HG02938 (cell line): ENCODE measurements around the gene ITGAX.
"Not testable (repeated sequence)": the region's sequence is repeated elsewhere in the genome, so short reads cannot be mapped to it uniquely, and the experiment has no call there.

Experiments
- ATAC-seq: cut with Tn5 transposase; IDR thresholded peaks from one replicate; pipeline ENCODE4 v1.9.1; 2021; ENCODE audit warnings: mild to moderate bottlenecking, moderate library complexity; ENCODE audit not compliant: unreplicated experiment

The ITGAX gene

DNA sequence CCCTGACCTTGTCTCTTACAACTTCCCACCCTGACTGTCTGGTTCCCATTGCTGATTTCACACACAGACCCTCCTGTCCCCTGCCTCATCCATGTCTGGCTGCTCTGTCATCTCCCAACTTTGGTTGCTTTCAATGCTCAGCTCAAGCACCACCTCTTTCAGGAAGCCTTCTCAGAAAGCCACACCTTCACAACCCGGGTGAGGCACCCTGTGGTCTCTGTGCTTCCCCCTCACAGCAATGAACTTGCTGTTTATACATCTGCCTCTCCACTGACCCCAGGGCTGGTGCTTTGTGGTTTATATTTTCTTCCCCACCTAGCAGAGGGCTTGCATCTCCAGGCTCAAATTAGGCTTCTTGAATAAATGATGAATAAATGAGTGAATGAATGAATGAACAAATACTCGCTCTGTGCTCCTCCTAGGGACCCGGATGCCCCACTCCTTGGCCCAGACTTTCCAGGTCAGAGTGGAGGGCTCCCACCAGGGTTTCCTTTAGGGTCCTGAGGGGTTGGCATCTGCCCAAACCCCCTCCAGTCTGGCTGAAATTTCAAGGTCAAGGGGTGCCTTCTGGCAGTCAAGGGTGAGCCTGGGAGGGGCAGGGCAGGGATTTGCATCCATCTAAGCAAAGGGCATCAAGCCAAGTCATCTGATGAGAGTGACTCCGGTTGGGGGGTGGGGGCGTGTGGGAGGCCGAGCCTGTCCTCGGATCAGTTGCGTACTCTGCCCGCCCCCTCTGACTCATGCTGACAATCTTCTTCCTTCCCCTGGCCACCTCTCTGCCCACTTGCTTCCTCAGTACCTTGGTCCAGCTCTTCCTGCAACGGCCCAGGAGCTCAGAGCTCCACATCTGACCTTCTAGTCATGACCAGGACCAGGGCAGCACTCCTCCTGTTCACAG lies at the start of gene ITGAX:
Gene ITGAX (plus strand): TSS at position 783 of the 898 bp plus-strand sequence. CDS start 79 bp downstream, at position 862.
- ATAC-seq = peak; percentile 55

DNA sequence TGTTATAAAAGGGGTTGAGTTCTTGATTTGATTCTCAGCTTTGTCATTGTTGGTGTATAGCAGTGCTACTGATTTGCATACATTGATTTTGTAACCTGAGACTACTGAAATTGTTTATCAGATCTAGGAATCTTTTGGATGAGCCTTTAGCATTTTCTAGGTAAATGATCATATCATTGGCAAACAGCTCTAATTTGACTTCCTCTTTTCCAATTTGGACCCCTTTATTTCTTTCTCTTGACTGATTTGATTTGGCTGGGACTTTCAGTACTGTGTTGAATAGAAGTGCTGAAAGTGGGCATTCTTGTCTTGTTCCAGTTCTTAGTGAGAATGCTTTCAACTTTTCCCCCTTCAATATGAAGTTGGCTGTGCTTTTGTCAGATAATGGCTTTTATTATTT lies 49.8 kb upstream of the ITGAX start:
- ATAC-seq = no peak

DNA sequence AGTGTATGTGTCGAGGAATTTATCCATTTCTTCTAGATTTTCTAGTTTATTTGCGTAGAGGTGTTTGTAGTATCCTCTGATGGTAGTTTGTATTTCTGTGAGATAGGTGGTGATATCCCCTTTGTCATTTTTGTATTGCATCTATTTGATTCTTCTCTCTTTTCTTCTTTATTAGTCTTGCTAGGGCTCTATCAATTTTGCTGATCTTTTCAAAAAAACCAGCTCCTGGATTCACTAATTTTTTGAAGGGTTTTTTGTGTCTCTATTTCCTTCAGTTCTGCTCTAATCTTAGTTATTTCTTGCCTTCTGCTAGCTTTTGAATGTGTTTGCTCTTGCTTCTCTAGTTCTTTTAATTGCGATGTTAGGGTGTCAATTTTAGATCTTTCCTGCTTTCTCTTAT lies 46.6 kb upstream of the ITGAX start:
- not testable (repeated sequence) for ATAC-seq

DNA sequence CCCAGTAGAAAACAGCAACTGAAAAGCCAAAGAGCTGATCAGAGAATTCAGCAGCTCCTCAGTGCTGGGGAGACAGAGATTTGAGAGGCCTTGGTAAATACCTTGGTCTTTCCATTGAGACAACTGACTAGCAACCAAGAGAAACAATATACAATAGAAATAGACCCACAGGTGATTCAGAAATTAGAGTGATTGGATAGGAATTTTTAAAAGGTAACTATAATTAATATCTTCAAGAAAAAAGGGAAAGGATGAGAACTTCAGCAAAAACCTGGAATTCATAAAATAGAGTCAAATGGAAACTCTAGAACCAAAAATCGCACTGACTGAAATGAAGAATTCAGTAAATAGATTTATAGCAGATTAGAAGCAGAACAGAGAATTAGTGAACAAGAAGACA lies 32.5 kb upstream of the ITGAX start:
- ATAC-seq = no peak

DNA sequence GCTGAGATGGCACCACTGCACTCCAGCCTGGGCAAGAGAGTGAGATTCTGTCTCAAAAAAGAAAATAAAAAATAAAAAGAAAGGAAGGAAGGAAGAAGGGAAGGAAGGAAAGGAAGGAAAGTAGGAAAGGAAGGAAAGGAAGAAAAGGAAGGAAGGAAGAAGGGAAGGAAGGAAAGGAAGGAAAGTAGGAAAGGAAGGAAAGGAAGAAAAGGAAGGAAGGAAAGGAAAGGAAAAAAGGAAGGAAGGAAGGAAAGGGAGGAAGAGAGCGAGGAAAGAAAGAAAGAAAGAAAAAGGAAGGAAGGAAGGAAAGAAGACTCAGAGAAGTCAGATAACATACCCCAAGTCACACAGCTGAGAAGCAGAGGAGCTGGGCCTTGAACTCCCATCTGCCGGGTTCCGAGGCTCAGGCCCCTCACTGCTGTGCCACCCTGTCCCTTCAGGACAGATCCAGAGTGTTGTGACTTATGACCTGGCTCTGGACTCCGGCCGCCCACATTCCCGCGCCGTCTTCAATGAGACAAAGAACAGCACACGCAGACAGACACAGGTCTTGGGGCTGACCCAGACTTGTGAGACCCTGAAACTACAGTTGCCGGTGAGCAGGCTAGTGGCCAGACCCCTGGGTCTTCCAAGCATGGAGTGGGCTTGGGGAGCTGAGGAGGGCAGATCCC lies 30.9 kb upstream of the ITGAX start:
- ATAC-seq = no peak

DNA sequence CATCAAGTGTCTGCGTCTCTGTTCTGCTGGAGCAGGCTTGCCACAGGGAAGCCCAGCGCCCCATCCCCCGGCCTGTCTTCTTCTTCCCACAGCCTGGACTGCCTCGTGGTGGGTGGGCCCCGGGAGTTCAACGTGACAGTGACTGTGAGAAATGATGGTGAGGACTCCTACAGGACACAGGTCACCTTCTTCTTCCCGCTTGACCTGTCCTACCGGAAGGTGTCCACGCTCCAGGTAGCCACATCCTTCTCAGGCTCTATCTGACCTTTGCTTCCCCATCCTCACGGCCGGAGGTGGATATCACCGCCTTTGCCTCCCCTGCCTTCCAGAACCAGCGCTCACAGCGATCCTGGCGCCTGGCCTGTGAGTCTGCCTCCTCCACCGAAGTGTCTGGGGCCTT lies 29.8 kb upstream of the ITGAX start:
- no peak for ATAC-seq

DNA sequence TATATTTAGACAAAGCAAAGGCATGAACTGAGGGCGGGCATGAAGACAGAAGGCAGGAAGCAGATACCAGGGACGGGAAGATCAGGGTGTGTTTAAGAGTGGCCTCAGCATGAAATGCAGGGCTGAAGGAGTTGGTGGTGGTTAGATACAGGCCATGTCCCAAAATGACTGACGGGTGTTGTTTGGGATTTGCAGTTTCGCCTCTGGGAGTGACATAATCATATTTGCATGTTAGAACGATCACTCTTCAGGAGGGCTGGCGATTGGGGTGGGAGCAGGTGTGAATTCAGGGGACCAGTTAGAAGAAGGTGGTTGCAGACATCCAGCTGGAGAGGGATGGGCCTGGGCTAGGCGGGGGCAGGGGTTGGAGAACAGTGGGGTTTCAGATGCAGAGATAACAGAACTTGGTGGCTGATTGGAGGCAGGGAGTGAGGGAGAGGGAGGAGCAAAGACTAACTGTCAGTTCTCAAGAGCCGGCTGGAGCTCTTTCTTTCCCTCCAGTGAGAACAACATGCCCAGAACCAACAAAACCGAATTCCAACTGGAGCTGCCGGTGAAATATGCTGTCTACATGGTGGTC lies 27.2 kb upstream of the ITGAX start:
- no peak for ATAC-seq

GRCh38 chr16:31328322-31329052 lies 26.5 kb upstream of the ITGAX start:
- no peak for ATAC-seq

DNA sequence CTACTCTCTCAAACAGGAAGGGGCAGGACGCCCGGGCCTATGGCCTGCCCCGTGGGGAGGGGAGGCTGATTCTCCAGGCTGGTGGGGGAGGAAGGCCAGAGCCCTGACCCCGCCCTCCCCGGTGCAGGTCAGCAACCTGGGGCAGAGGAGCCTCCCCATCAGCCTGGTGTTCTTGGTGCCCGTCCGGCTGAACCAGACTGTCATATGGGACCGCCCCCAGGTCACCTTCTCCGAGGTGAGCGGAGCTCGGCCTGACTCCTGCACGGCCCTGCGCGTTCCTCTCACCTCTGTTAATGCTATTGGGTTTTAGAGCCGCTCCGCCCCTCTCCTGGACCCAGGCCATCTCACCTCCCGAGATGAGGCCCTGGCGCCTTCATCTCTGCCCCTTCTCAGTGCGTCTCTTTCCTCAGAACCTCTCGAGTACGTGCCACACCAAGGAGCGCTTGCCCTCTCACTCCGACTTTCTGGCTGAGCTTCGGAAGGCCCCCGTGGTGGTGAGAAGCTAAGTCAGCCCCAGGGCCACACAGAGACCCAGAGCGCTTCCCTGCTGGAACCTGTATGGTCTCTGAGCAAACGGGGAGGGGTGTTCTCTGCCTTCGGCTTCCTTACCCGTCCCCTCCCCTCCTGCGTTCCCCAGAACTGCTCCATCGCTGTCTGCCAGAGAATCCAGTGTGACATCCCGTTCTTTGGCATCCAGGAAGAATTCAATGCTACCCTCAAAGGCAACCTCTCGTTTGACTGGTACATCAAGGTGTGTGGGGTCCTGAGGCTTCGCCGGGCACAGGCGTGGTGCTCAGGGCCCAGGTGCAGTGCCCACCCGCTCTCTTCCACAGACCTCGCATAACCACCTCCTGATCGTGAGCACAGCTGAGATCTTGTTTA lies 25.1 kb upstream of the ITGAX start:
- ATAC-seq = no peak

- no peak for ATAC-seq
These were observed 24.5 kb upstream of the ITGAX start for GRCh38 chr16:31330553-31330890.

DNA sequence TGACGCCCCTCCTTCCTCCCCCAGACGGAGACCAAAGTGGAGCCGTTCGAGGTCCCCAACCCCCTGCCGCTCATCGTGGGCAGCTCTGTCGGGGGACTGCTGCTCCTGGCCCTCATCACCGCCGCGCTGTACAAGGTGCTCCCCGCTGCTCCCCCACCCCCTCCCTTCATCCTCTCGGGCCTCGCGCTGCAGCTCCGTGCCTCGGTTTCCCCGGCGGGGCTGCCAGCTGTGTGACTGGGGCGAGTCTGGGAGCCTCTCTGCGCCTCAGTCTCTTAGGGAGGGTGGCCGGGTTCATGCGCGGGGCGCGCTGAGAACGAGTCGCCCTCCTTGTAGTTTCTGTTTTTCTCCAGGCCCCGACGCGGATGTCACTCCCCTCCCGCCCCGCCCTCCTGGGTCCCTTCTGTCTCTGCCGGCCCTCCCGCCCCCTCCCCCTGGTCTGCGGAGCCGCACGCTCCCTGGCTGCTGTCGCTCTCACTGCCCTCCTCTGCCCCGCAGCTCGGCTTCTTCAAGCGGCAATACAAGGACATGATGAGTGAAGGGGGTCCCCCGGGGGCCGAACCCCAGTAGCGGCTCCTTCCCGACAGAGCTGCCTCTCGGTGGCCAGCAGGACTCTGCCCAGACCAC lies 23.7 kb upstream of the ITGAX start:
- no peak for ATAC-seq

DNA sequence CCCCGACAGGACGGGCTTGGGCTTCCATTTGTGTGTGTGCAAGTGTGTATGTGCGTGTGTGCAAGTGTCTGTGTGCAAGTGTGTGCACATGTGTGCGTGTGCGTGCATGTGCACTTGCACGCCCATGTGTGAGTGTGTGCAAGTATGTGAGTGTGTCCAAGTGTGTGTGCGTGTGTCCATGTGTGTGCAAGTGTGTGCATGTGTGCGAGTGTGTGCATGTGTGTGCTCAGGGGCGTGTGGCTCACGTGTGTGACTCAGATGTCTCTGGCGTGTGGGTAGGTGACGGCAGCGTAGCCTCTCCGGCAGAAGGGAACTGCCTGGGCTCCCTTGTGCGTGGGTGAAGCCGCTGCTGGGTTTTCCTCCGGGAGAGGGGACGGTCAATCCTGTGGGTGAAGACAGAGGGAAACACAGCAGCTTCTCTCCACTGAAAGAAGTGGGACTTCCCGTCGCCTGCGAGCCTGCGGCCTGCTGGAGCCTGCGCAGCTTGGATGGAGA lies 23.1 kb upstream of the ITGAX start:
- ATAC-seq = no peak

DNA sequence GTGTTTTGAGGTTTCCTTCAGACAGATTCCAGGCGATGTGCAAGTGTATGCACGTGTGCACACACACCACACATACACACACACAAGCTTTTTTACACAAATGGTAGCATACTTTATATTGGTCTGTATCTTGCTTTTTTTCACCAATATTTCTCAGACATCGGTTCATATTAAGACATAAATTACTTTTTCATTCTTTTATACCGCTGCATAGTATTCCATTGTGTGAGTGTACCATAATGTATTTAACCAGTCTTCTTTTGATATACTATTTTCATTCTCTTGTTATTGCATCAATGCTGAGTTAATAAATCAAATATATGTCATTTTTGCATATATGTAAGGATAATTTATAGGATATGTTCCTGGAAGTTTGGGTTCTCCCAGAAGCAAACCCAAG lies 22.4 kb upstream of the ITGAX start:
- no peak for ATAC-seq

DNA sequence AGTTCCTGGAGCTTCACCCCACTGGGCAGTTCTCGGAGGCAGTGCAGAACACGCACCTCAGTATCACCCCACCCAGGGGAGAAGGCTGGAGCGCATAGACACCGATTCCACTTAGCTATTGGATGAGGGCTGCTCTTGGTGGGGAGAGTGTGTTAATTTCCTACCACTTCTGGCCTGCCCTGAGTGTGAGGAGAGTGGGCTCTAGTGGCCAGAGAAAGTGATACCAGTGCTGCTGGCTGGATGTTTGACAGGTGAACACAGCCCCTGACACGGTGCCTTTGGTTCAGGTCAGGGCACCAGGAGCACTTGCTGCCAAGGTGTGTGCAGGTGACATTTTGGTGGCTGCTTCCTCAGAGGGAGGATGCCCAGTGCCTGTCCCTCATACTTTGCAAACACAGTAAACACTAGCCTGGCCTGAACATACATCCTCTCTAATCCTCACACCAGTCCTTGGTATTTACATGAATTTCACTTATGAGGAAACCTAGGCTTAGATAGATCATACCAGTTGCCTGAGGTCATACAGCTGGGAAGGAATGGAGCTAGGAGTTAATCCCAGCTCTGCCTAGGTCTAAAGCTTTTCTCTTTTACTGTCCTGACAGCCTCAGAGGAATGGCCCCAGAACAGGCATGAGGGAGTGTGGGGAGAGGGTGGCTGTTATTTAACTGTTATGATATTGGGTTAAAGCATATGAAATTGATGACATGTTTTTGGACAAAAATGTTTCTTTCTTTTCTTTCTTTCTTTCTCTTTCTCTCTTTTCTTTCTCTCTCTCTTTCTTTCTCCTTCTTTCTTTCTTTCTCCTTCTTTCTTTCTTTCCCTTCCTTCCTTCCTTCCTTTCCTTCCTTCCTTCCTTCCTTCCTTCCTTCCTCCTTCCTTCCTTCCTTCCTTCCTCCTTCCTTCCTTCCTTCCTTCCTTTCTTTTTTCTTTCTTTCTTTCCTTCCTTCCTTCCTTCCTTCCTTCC lies 21.0 kb upstream of the ITGAX start:
- peak; percentile 77 for ATAC-seq

GRCh38 chr16:31334934-31335333 lies 20.0 kb upstream of the ITGAX start:
- ATAC-seq = no peak

DNA sequence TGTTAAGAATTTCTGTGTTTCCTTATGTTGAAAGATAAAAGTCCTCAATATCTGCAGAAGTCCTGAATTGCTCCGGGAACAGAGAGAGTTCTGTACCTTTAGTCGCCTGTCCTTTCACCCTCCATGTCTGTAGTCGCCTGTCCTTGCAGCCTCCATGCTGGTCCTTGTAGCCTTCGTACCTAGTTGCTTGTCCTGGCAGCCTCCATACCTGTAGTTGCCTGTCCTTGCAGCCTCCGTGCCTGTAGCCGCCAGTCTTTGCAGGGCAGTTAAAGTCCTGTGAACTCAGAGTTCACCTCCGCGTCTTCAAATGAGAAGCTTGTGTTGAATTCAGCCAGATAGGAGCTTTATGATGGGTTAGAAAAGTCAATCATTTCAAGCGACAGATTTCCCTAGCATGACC lies 19.5 kb upstream of the ITGAX start:
- no peak for ATAC-seq

DNA sequence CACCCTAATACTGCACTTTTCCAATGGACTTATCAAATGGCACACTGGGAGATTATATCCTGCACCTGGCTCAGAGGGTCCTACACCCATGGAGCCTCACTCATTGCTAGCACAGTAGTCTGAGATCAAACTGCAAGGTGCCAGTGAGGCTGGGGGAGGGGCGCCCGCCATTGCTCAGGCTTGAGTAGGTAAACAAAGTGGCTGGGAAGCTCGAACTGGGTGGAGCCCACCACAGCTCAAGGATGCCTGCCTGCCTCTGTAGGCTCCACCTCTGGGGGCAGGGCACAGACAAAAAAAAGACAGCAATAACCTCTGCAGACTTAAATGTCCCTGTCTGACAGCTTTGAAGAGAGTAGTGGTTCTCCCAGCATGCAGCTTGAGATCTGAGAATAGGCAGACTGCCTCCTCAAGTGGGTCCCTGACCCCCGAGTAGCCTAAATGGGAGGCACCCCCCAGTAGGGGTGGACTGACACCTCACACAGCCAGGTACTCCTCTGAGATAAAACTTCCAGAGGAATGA lies 16.8 kb upstream of the ITGAX start:
- not testable (repeated sequence) for ATAC-seq

- ATAC-seq = peak; percentile 87
These were observed 10.3 kb upstream of the ITGAX start for GRCh38 chr16:31344712-31345111.
